ENCODE data around the gene A4GALT.

The A4GALT gene

GRCh38 chr22:42725606-42726355 lies 5.1 kb upstream of the A4GALT start:
- H3K9me3 ChIP-seq (replicated peaks in 1 of 11), result no peaks in the 10 kb centered on the region
- peaks cover 34 to 75% (median 38%) of the 10 kb centered on the region in 11 experiments for H3K27me3 ChIP-seq
- peak overlapping the region; percentile 2 to 73 (median 50); a peak in 17 of 22 replicates for H3K4me2 ChIP-seq
- H3K9ac ChIP-seq, result no peak overlapping the region
- H3K27ac ChIP-seq, result no peak overlapping the region; a peak in 1 of 22 replicates
- H4K20me1 ChIP-seq, result peaks cover 0 to 42% (median 0%) of the 10 kb centered on the region in 11 experiments; a peak in 5 of 22 replicates
- H3K4me1 ChIP-seq, result peaks cover 11 to 42% (median 33%) of the 10 kb centered on the region in 10 experiments
- TF ChIP-seq Cebpa-rat (IDR thresholded peaks at IDR 0.05), result 0 out of 22 replicates have a peak, but pooled peaks of 1 of the 11 experiments have one; percentile 26
- no peaks in the 10 kb centered on the region for H3K36me3 ChIP-seq
- H3K4me3 ChIP-seq, result no peak overlapping the region

- H3K27me3 ChIP-seq, result peaks cover 52 to 85% (median 55%) of the 10 kb centered on the region in 11 experiments
- H3K9me3 ChIP-seq (replicated peaks in 1 of 11), result no peaks in the 10 kb centered on the region
- H3K4me1 ChIP-seq, result peaks cover 22 to 57% (median 49%) of the 10 kb centered on the region in 10 experiments
- no peak overlapping the region for H3K9ac ChIP-seq
- H3K4me2 ChIP-seq, result no peak overlapping the region
- H3K36me3 ChIP-seq, result no peaks in the 10 kb centered on the region
- H3K27ac ChIP-seq, result no peak overlapping the region
- no peak for TF ChIP-seq Cebpa-rat (IDR thresholded peaks at IDR 0.05)
- peaks cover 0 to 59% (median 13%) of the 10 kb centered on the region in 11 experiments; a peak in 15 of 22 replicates for H4K20me1 ChIP-seq
- H3K4me3 ChIP-seq, result no peak overlapping the region
Observed at GRCh38 chr22:42724062-42724461, 3.4 kb upstream of the A4GALT start.

GRCh38 chr22:42721045-42721434 lies 370 bp upstream of the A4GALT start:
- no peaks in the 10 kb centered on the region for H3K36me3 ChIP-seq
- H4K20me1 ChIP-seq, result peaks cover 0 to 67% (median 17%) of the 10 kb centered on the region in 11 experiments; a peak in 15 of 22 replicates
- no peak for TF ChIP-seq Cebpa-rat (IDR thresholded peaks at IDR 0.05)
- peaks cover 72 to 100% (median 77%) of the 10 kb centered on the region in 11 experiments for H3K27me3 ChIP-seq
- peaks cover 21 to 53% (median 46%) of the 10 kb centered on the region in 10 experiments for H3K4me1 ChIP-seq
- peak overlapping the region in 8 of 11 experiments; percentile 43 to 59 (median 52); a peak in 13 of 22 replicates for H3K9ac ChIP-seq
- H3K27ac ChIP-seq, result no peak overlapping the region
- no peaks in the 10 kb centered on the region for H3K9me3 ChIP-seq (replicated peaks in 1 of 11)
- peak overlapping the region; percentile 51 to 69 (median 57) for H3K4me3 ChIP-seq
- H3K4me2 ChIP-seq, result peak overlapping the region; percentile 81 to 98 (median 92)

GRCh38 chr22:42719656-42720262 lies 911 bp downstream of the A4GALT start:
- Histone ChIP-seq H3K36me3 (no peaks in the 10 kb centered on the region), H4K20me1 (peaks cover 0 to 60% (median 17%) of the 10 kb centered on the region in 11 experiments; a peak in 15 of 22 replicates), H3K4me3 (peak overlapping the region; percentile 51 to 69 (median 57)), H3K27me3 (peaks cover 72 to 89% (median 77%) of the 10 kb centered on the region in 11 experiments), H3K9me3 (replicated peaks in 1 of 11) (no peaks in the 10 kb centered on the region), H3K4me1 (peaks cover 21 to 47% (median 39%) of the 10 kb centered on the region in 10 experiments), H3K4me2 (peak overlapping the region; percentile 81 to 98 (median 92)), H3K9ac (peak overlapping the region; percentile 0 to 59 (median 52); a peak in 16 of 22 replicates), H3K27ac (no peak overlapping the region)
- TF ChIP-seq Cebpa-rat (IDR thresholded peaks at IDR 0.05), result no peak

GRCh38 chr22:42719133-42719532 lies 1.5 kb downstream of the A4GALT start:
- Histone ChIP-seq H3K4me1 (peaks cover 21 to 47% (median 39%) of the 10 kb centered on the region in 10 experiments), H4K20me1 (peaks cover 0 to 58% (median 17%) of the 10 kb centered on the region in 11 experiments; a peak in 15 of 22 replicates), H3K4me3 (no peak overlapping the region), H3K9ac (no peak overlapping the region), H3K36me3 (no peaks in the 10 kb centered on the region), H3K27me3 (peaks cover 71 to 82% (median 74%) of the 10 kb centered on the region in 11 experiments), H3K27ac (no peak overlapping the region), H3K9me3 (replicated peaks in 1 of 11) (no peaks in the 10 kb centered on the region), H3K4me2 (peak overlapping the region in 5 of 11 experiments; percentile 86 to 94 (median 92); a peak in 10 of 22 replicates)
- TF ChIP-seq Cebpa-rat (IDR thresholded peaks at IDR 0.05), result no peak

DNA sequence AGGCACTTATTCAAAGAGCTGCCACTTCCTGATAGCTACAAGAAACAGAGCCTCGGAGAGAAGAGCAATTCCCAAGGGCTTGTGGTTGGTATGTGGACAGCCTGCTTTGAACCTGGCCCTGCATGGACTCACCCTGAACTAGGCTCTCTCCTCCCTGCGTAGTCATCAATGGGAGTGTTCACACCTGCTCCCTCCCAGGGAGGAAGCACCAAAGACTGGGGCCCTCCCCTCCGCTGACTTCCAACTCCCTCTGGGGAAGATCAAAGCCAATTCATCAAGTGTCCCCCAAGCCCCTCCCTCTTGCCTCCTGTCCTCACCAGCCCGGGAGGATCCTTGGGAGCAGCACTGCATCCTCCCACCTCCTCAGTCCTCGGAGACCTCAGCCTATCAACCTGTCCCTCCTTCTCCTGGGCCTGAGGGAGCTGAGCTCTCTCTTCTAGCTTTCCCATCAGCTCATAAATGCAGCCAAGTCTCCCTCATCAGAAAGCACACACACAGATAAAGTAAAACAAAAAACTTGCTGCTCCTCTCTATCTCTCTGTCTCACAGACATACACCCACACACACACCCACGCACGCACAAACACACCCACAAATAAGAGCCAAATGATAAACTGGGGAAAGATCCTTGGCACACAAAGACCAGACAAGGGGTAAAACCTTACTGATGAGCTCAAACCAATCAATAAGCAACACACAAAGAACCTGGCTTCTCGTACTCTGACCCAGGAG lies 3.3 kb downstream of the A4GALT start:
- Histone ChIP-seq H3K4me2 (peak overlapping the region in 10 of 11 experiments; percentile 20 to 90 (median 78); a peak in 19 of 22 replicates), H3K9ac (peak overlapping the region in 1 of 11 experiments; percentile 29; a peak in 1 of 22 replicates)

DNA sequence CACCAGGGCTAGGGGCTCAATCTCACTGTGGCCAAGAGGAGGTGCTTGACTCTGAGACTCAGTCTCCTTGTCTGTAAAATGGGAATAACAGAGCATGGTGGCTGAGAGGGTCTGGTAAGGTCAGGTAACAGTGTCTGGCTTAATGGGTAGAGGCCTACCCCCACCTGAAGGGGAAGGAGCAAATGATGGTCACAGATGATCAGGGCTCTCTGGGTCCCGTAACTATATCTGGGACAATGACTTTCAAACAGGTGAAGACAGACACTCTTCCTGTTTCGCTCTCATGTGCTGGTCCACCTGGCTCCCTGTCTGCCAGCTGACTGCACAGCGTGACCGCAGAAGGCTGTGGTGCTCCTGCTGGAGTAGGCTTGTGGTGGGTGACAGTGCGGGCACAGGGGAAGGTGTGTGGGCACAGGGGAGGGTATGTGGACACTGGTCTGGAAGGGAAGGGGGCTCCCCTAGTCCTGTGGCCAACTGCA lies 4.0 kb downstream of the A4GALT start:
- Histone ChIP-seq H3K4me1 (peaks cover 21 to 57% (median 46%) of the 10 kb centered on the region in 10 experiments), H3K9ac (peak overlapping the region in 1 of 11 experiments; percentile 29; a peak in 1 of 22 replicates), H4K20me1 (peaks cover 0 to 45% (median 17%) of the 10 kb centered on the region in 11 experiments; a peak in 15 of 22 replicates), H3K4me2 (peak overlapping the region in 10 of 11 experiments; percentile 20 to 90 (median 78); a peak in 19 of 22 replicates), H3K27ac (no peak overlapping the region), H3K9me3 (replicated peaks in 1 of 11) (no peaks in the 10 kb centered on the region), H3K36me3 (no peaks in the 10 kb centered on the region), H3K27me3 (peaks cover 46 to 58% (median 50%) of the 10 kb centered on the region in 11 experiments), H3K4me3 (no peak overlapping the region)
- no peak for TF ChIP-seq Cebpa-rat (IDR thresholded peaks at IDR 0.05)

More for the DNA sequence above, 3.3 kb downstream of the A4GALT start:
- TF ChIP-seq Cebpa-rat (IDR thresholded peaks at IDR 0.05), result no peak
- no peaks in the 10 kb centered on the region for H3K9me3 ChIP-seq (replicated peaks in 1 of 11)
- no peaks in the 10 kb centered on the region for H3K36me3 ChIP-seq
- peaks cover 0 to 45% (median 17%) of the 10 kb centered on the region in 11 experiments; a peak in 15 of 22 replicates for H4K20me1 ChIP-seq
- H3K4me1 ChIP-seq, result peaks cover 21 to 50% (median 40%) of the 10 kb centered on the region in 10 experiments
- H3K27me3 ChIP-seq, result peaks cover 53 to 65% (median 57%) of the 10 kb centered on the region in 11 experiments
- no peak overlapping the region for H3K27ac ChIP-seq
- H3K4me3 ChIP-seq, result no peak overlapping the region

DNA sequence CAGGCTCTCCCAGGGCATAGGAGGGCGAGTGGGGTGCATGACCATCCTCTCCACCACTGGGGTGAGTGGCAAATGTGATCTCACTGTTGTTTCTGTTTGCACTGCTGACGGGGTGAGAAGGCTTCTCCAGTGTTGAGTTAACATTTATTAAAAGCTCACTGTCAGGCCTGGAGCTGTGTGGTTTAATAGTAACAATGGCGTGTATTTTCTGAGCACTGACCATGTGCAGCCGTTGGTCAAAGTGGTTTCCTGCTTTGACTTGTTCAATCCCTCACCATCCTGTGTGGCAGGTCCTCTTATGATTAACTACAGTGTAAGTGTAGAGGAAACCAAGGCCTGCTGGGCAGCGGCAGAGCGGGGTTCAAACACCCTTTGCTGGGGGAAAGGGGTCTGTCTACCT lies 4.4 kb downstream of the A4GALT start:
- no peak overlapping the region for H3K27ac ChIP-seq
- no peak overlapping the region for H3K4me3 ChIP-seq
- H3K9ac ChIP-seq, result no peak overlapping the region

More for the DNA sequence above, 4.4 kb downstream of the A4GALT start:
- no peak for TF ChIP-seq Cebpa-rat (IDR thresholded peaks at IDR 0.05)
- peaks cover 0 to 45% (median 17%) of the 10 kb centered on the region in 11 experiments; a peak in 15 of 22 replicates for H4K20me1 ChIP-seq
- H3K4me2 ChIP-seq, result peak overlapping the region in 9 of 11 experiments; percentile 24 to 90 (median 79); a peak in 18 of 22 replicates
- H3K4me1 ChIP-seq, result peaks cover 21 to 60% (median 50%) of the 10 kb centered on the region in 10 experiments
- peaks cover 41 to 53% (median 45%) of the 10 kb centered on the region in 11 experiments for H3K27me3 ChIP-seq
- H3K9me3 ChIP-seq (replicated peaks in 1 of 11), result no peaks in the 10 kb centered on the region
- H3K36me3 ChIP-seq, result no peaks in the 10 kb centered on the region
